K562 (cell line): ENCODE measurements around the gene TMEM131L. TPM values are rescaled to one million over a fixed set of nuclear protein-coding genes. Genes with fewer than 3 reads are reported as not detected.

ENCODE experiments used
- ATAC-seq: fragments of 200-7000 bp; cut with Tn5 transposase; 3 replicates; pipeline ENCODE4 v1.9.1; 2020; ENCODE audit warnings: moderate library complexity
- BruUV-seq: library from RNA; stranded (reverse); fragments of 400-500 nt; replicated peaks from 2 replicates; lab custom pipeline; 2021; lab: Mats Ljungman, UMichigan
- CTCF ChIA-PET: fragments of 300-600 bp; formaldehyde crosslinking; extraction: SDS; loops from one replicate; lab custom pipeline; 2021; ENCODE audit warnings: low intra/inter-chr PET ratio; lab: Yijun Ruan, JAX
- POLR2A ChIA-PET: fragments of 300-600, 350-650 bp; sonication (Branson Sonifier 250); formaldehyde crosslinking; extraction: SDS; loops from one replicate; lab custom pipeline; 2021; ENCODE audit warnings: antibody characterized with exemption, inconsistent platforms; lab: Yijun Ruan, JAX
- DNase-seq, 4 experiments: peaks; one replicate each; pipeline versions ENCODE4 v3.0.0 to v3.0.0-alpha.2; 2011 to 2018; ENCODE audit warnings: low spot score in 3 of 4, mixed read lengths in 3 of 4; ENCODE audit errors: extremely low read depth in 1 of 4
- FAIRE-seq: peaks from 2 replicates; lab custom pipeline; 2011; peaks lifted over from hg19 to GRCh38; lab: Jason Lieb, UNC
- H2AFZ ChIP-seq: 2 replicates; pipeline ENCODE4 v1.6.0; 2011; ENCODE audit warnings: low read depth, low read length, control low read depth, inconsistent platforms
- H3K27ac ChIP-seq: fragments of 200-600 bp; 3 replicates; pipeline ENCODE4 v1.8.0; 2011; ENCODE audit warnings: low read depth, mild to moderate bottlenecking, control low read depth, inconsistent platforms, low read length, moderate library complexity, mixed read lengths; ENCODE audit errors: extremely low read depth
- H3K27me3 ChIP-seq, 2 experiments: fragments of 300-600 bp in 1 of 2; 2 replicates in 1 of 2; 3 replicates in 1 of 2; pipeline versions ENCODE4 v1.6.0 to v1.8.0; 2011; ENCODE audit warnings: inconsistent platforms in 2 of 2, low read length in 2 of 2, mild to moderate bottlenecking in 1 of 2, mixed read lengths in 1 of 2, moderate library complexity in 1 of 2; ENCODE audit not compliant: control insufficient read depth in 2 of 2, insufficient read depth in 2 of 2
- H3K36me3 ChIP-seq: fragments of 300-600 bp; 3 replicates; pipeline ENCODE4 v1.8.0; 2011; ENCODE audit warnings: mild to moderate bottlenecking, low read length, inconsistent platforms; ENCODE audit not compliant: control insufficient read depth, insufficient read depth
- H3K4me1 ChIP-seq, 2 experiments: fragments of 200-600 bp in 1 of 2; replicated peaks in 1 of 2; 2 replicates in 1 of 2; 3 replicates in 1 of 2; pipeline versions ENCODE4 v1.5.1 to v1.8.0; 2011; ENCODE audit warnings: inconsistent platforms in 2 of 2, low read length in 2 of 2, mild to moderate bottlenecking in 1 of 2, mixed read lengths in 1 of 2, moderate library complexity in 1 of 2; ENCODE audit not compliant: control insufficient read depth in 2 of 2, insufficient read depth in 2 of 2
- H3K4me2 ChIP-seq: 2 replicates; pipeline ENCODE4 v1.6.1; 2011; ENCODE audit warnings: low read length, control low read depth, inconsistent platforms, mixed read lengths; ENCODE audit not compliant: insufficient read depth
- H3K4me3 ChIP-seq: fragments of 200-600 bp; sonication (generic), shearing (Covaris generic); 2 replicates; pipeline ENCODE4 v1.5.1; 2016; ENCODE audit warnings: control low read depth, inconsistent platforms
- H3K79me2 ChIP-seq: fragments of 200-600 bp; 3 replicates; pipeline ENCODE4 v1.8.0; 2011; ENCODE audit warnings: low read length, inconsistent platforms; ENCODE audit not compliant: control insufficient read depth, insufficient read depth
- H3K9ac ChIP-seq, 2 experiments: 2 replicates each; pipeline versions ENCODE4 v1.6.0 to v1.6.1; 2011; ENCODE audit warnings: low read depth in 2 of 2, low read length in 2 of 2, control low read depth in 1 of 2, inconsistent platforms in 1 of 2, mild to moderate bottlenecking in 1 of 2, mixed read lengths in 1 of 2; ENCODE audit not compliant: insufficient read depth in 1 of 2
- H3K9me1 ChIP-seq: one replicate; pipeline ENCODE4 v1.6.0; 2011; ENCODE audit warnings: inconsistent platforms, mild to moderate bottlenecking, low read length, moderate library complexity; ENCODE audit not compliant: control insufficient read depth, insufficient read depth
- H3K9me3 ChIP-seq: replicated peaks from 2 replicates; pipeline ENCODE4 v1.5.1; 2011; ENCODE audit warnings: low read depth, low read length, inconsistent platforms; ENCODE audit not compliant: control insufficient read depth, insufficient read depth
- H4K20me1 ChIP-seq: replicated peaks from 2 replicates; pipeline ENCODE4 v1.6.1; 2011; ENCODE audit warnings: low read length, inconsistent platforms, mixed read lengths; ENCODE audit not compliant: control insufficient read depth, insufficient read depth
- BACH1 ChIP-seq: fragments of 200-800 bp; sonication (Bioruptor generic); IDR thresholded peaks from 2 replicates; pipeline ENCODE4 v1.6.1; 2016; ENCODE audit warnings: missing genetic modification characterization, missing compliant biosample characterization
- CBX5 ChIP-seq: IDR thresholded peaks from 2 replicates; pipeline ENCODE4 v1.6.1; 2014; ENCODE audit warnings: low read depth, borderline replicate concordance
- CEBPG ChIP-seq, 3 experiments: fragments of 200-800 bp in 1 of 3; sonication (Bioruptor generic) in 1 of 3; sonication (generic) in 1 of 3; formaldehyde crosslinking in 1 of 3; IDR thresholded peaks in 2 of 3; conservative IDR thresholded peaks in 1 of 3; 2 replicates each; pipeline versions ENCODE4 v1.6.1 to v1.8.0; 2016 to 2022; ENCODE audit warnings: missing compliant biosample characterization in 2 of 3, missing genetic modification characterization in 2 of 3, mild to moderate bottlenecking in 1 of 3, missing genetic modification reagents in 1 of 3
- ELF4 ChIP-seq: fragments of 450-650 bp; formaldehyde crosslinking; IDR thresholded peaks from 2 replicates; pipeline ENCODE4 v1.4.0; 2022; ENCODE audit warnings: missing genetic modification characterization
- IRF2 ChIP-seq: sonication (generic); formaldehyde crosslinking; IDR thresholded peaks from 2 replicates; pipeline ENCODE4 v1.8.1; 2022; ENCODE audit warnings: mild to moderate bottlenecking, missing genetic modification reagents
- PCBP1 ChIP-seq: fragments of 200-400 bp; formaldehyde crosslinking; IDR thresholded peaks from 2 replicates; pipeline ENCODE4 v1.6.1; 2018; ENCODE audit warnings: mild to moderate bottlenecking, low read depth, low read length; ENCODE audit not compliant: poor library complexity, severe bottlenecking
- PURB ChIP-seq: sonication (generic); formaldehyde crosslinking; IDR thresholded peaks from 2 replicates; pipeline ENCODE4 v1.9.0; 2021; ENCODE audit warnings: low read depth, mild to moderate bottlenecking, missing genetic modification reagents
- RBM34 ChIP-seq: fragments of 200-400 bp; formaldehyde crosslinking; IDR thresholded peaks from 2 replicates; pipeline ENCODE4 v1.6.1; 2018; ENCODE audit warnings: low read length, borderline replicate concordance; ENCODE audit not compliant: insufficient read depth
- RHOXF2B ChIP-seq: fragments of 250-450 bp; sonication (Bioruptor Pico); conservative IDR thresholded peaks from 2 replicates; pipeline ENCODE4 v1.5.1; 2021
- STAG1 ChIP-seq: sonication (generic); formaldehyde crosslinking; IDR thresholded peaks from 2 replicates; pipeline ENCODE4 v1.5.0; 2020; ENCODE audit warnings: missing genetic modification reagents, borderline replicate concordance
- ZSCAN32 ChIP-seq: fragments of 450-650 bp; formaldehyde crosslinking; IDR thresholded peaks from 2 replicates; pipeline ENCODE4 v1.4.0; 2020; ENCODE audit warnings: mild to moderate bottlenecking, moderate library complexity
- WGBS: fragments of 100-300 bp; shearing (Covaris generic); methylation state at CpG from one replicate; pipeline ENCODE4 v1.1.6; 2016; ENCODE audit warnings: low coverage, mixed read lengths; ENCODE audit not compliant: insufficient coverage; ENCODE audit errors: missing lambda C conversion rate; 5-methylcytosine and 5-hydroxymethylcytosine counted together
- in situ Hi-C: fragments of 300-500 bp; cut with MboI; formaldehyde crosslinking; loops from 4 replicates; pipeline ENCODE4 v1.15.0; 2018; ENCODE audit warnings: inconsistent platforms, mixed read lengths
- intact Hi-C: fragments of 100-400 bp; cut with micrococcal nuclease; formaldehyde crosslinking; loops from 2 replicates; pipeline ENCODE4 v1.14.2; 2022
- polyA plus RNA-seq, 8 experiments: library from polyadenylated mRNA; depleted of rRNA in 4 of 8; stranded (reverse) in 5 of 8; unstranded in 3 of 8; fragments of >200 nt; fragmentation: Nextera tagmentation in 2 of 8; fragmentation: Illumina TruSeq in 1 of 8; extraction: Ambion mirVana in 2 of 8; extraction: Trizol in 1 of 8; gene quantifications; 2 replicates each; pipeline versions ENCODE4 v1.2.1 to v1.2.3, GENCODE V29; 2011 to 2014; ENCODE audit warnings: inconsistent platforms in 1 of 8, missing spikeins in 1 of 8
- total RNA-seq, 7 experiments: library from RNA; depleted of rRNA in 6 of 7; stranded (reverse); fragments of >200 nt in 6 of 7; fragmentation: Illumina TruSeq in 2 of 7; extraction: Trizol in 2 of 7; gene quantifications; 2 replicates each; pipeline versions ENCODE4 v1.2.1 to v1.2.3, GENCODE V29; 2011 to 2021; ENCODE audit warnings: low replicate concordance in 1 of 7
- TF ChIP-seq, protein P1 (sequence below): sonication (generic); formaldehyde crosslinking; IDR thresholded peaks from 2 replicates; pipeline ENCODE4 v1.8.0; 2023; ENCODE audit warnings: mild to moderate bottlenecking, missing genetic modification reagents
- TF ChIP-seq, protein P2 (sequence below): sonication (generic); formaldehyde crosslinking; IDR thresholded peaks from 2 replicates; pipeline ENCODE4 v1.8.0; 2022; ENCODE audit warnings: mild to moderate bottlenecking, low read depth, missing genetic modification reagents
- TF ChIP-seq, protein P3 (sequence below): fragments of 250-450 bp; sonication (Bioruptor Pico); IDR thresholded peaks from 2 replicates; pipeline ENCODE4 v1.8.0; 2022; ENCODE audit warnings: inconsistent platforms, mild to moderate bottlenecking, moderate library complexity, borderline replicate concordance

The TMEM131L gene
- total and polyA plus RNA-seq, 9 of the 15 experiments (the other 6 are each of a cell fraction or from before 2014, with no cell fraction given): 1.2 to 20.8 (median 12.9) TPM

DNA sequence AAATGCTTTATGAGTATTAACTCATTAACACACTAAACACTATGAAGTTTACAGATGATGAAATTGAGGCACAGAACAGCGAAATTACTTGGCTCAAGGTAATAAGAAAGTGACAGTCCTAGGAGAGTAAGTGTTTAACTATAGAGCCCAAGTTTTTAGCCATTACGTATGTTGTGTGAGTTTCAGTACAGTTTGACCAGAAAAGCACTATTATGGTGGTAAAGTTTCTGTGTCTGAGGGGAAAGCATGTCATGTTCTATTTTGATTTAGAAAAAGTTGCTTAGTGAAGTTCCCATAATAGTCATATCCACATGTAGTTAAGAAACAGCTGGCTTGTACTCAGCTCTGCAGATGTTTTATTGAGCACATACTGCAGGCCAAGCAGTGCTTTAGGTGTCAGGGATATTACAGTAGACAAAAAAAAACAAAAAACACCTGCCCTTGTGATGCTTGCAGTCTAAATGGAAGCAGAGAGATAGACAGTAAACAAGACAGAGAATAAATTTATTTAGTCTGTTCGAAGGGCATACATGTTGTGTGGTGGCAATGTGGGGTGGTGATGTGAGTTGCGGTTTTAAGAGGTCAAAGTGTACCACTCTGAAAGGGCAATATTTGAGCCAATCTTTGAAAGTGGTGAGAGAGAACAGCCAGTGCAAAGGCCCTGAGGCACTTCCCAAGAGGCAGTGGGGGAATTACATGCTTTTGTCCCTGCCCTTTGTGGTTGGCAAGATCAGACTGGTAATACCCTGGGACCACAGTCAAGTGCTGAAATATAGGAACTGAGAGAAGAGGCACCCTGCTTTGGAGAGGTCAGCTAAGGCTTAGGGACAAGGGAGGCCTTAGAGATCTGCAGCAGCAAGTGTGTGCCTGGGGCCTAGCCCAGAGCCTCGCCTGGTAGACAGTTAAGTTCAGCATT, 6.2 kb downstream of the TMEM131L start:
- ATAC-seq: no peak
- Histone ChIP-seq H3K79me2 (peaks cover 56% of the 10 kb centered on the region), H4K20me1 (no peaks in the 10 kb centered on the region; the same call in 1 of the 2 replicates), H3K4me1 (peaks cover 1 to 14% of the 10 kb centered on the region in 2 experiments; a peak in 4 of 5 replicates), H2AFZ (no peak overlapping the region), H3K9ac (peak overlapping the region in 1 of 2 experiments; percentile 54; a peak in 1 of 4 replicates), H3K27me3 (no peaks in the 10 kb centered on the region), H3K27ac (no peak overlapping the region), H3K9me3 (no peaks in the 10 kb centered on the region), H3K4me3 (no peak overlapping the region), H3K9me1 (no peaks in the 10 kb centered on the region), H3K4me2 (no peak overlapping the region), H3K36me3 (peaks cover 55% of the 10 kb centered on the region)
- 90% methylated on average over 5 of the region's 5 CpGs for WGBS
- in situ Hi-C loops: no loop called here
- no TSS peak for BruUV-seq
- CTCF ChIA-PET: no interaction called here
- no peak for DNase-seq
- intact Hi-C loops: no loop called here
- no peak for FAIRE-seq
- POLR2A ChIA-PET: no interaction called here
- TF ChIP-seq, protein P1, sequence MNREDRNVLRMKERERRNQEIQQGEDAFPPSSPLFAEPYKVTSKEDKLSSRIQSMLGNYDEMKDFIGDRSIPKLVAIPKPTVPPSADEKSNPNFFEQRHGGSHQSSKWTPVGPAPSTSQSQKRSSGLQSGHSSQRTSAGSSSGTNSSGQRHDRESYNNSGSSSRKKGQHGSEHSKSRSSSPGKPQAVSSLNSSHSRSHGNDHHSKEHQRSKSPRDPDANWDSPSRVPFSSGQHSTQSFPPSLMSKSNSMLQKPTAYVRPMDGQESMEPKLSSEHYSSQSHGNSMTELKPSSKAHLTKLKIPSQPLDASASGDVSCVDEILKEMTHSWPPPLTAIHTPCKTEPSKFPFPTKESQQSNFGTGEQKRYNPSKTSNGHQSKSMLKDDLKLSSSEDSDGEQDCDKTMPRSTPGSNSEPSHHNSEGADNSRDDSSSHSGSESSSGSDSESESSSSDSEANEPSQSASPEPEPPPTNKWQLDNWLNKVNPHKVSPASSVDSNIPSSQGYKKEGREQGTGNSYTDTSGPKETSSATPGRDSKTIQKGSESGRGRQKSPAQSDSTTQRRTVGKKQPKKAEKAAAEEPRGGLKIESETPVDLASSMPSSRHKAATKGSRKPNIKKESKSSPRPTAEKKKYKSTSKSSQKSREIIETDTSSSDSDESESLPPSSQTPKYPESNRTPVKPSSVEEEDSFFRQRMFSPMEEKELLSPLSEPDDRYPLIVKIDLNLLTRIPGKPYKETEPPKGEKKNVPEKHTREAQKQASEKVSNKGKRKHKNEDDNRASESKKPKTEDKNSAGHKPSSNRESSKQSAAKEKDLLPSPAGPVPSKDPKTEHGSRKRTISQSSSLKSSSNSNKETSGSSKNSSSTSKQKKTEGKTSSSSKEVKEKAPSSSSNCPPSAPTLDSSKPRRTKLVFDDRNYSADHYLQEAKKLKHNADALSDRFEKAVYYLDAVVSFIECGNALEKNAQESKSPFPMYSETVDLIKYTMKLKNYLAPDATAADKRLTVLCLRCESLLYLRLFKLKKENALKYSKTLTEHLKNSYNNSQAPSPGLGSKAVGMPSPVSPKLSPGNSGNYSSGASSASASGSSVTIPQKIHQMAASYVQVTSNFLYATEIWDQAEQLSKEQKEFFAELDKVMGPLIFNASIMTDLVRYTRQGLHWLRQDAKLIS: no peak
- TF ChIP-seq, protein P2, sequence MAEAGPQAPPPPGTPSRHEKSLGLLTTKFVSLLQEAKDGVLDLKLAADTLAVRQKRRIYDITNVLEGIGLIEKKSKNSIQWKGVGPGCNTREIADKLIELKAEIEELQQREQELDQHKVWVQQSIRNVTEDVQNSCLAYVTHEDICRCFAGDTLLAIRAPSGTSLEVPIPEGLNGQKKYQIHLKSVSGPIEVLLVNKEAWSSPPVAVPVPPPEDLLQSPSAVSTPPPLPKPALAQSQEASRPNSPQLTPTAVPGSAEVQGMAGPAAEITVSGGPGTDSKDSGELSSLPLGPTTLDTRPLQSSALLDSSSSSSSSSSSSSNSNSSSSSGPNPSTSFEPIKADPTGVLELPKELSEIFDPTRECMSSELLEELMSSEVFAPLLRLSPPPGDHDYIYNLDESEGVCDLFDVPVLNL (CRISPR knock-in tag): no peak
- TF ChIP-seq PURB (CRISPR knock-in tag) (no peak), RBM34 (no peak), CEBPG (CRISPR knock-in tag; IDR thresholded peaks at IDR 0.05) (no peak), CEBPG (tag; conservative IDR thresholded peaks at IDR 0.05 in 1 of 2, IDR thresholded peaks at IDR 0.05 in 1 of 2) (0 out of 4 replicates have a peak, but pooled peaks of 1 of the 2 experiments have one; percentile 11), CBX5 (no peak), STAG1 (no peak), RHOXF2B (CRISPR knock-in tag) (no peak), PCBP1 (no peak), ELF4 (no peak), ZSCAN32 (no peak), IRF2 (CRISPR knock-in tag) (no peak), BACH1 (no peak)
- TF ChIP-seq, protein P3, sequence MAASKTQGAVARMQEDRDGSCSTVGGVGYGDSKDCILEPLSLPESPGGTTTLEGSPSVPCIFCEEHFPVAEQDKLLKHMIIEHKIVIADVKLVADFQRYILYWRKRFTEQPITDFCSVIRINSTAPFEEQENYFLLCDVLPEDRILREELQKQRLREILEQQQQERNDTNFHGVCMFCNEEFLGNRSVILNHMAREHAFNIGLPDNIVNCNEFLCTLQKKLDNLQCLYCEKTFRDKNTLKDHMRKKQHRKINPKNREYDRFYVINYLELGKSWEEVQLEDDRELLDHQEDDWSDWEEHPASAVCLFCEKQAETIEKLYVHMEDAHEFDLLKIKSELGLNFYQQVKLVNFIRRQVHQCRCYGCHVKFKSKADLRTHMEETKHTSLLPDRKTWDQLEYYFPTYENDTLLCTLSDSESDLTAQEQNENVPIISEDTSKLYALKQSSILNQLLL (CRISPR knock-in tag): no peak
